OCI-LY3 (cell line): Measurements from ENCODE around the gene COL20A1.
A peak's percentile ranks its signal among the peaks of the same experiment; 100 is the strongest.

Experiments used
- H2AFZ ChIP-seq: fragments of 200-600, 300-600 bp; shearing (Covaris generic); 2 replicates; pipeline ENCODE4 v1.6.0; 2014; ENCODE audit warnings: antibody characterized with exemption, low read depth, low read length
- H3K27ac ChIP-seq: fragments of 200-600, 300-600 bp; sonication (generic); 2 replicates; pipeline ENCODE4 v1.5.1; 2014; ENCODE audit warnings: mild to moderate bottlenecking, low read length, moderate library complexity, mixed read lengths
- H3K27me3 ChIP-seq: fragments of 200-600, 300-600 bp; sonication (generic); 2 replicates; pipeline ENCODE4 v1.6.1; 2014; ENCODE audit warnings: low read depth, low read length, mixed read lengths
- H3K36me3 ChIP-seq: fragments of 200-600, 300-600 bp; sonication (generic); replicated peaks from 2 replicates; pipeline ENCODE3; 2014; ENCODE audit warnings: low read depth, low read length, mixed read lengths
- H3K4me1 ChIP-seq: fragments of 300-600, 200-600 bp; sonication (generic); 2 replicates; pipeline ENCODE4 v1.6.1; 2014; ENCODE audit warnings: low read length, mixed read lengths
- H3K4me2 ChIP-seq: fragments of 200-600, 300-600 bp; sonication (generic); 2 replicates; pipeline ENCODE4 v1.6.1; 2014; ENCODE audit warnings: low read length, mixed read lengths
- H3K4me3 ChIP-seq: fragments of 300-600, 200-600 bp; sonication (generic); 2 replicates; pipeline ENCODE4 v1.5.1; 2014; ENCODE audit warnings: antibody characterized with exemption, mild to moderate bottlenecking, low read length, moderate library complexity
- H3K79me2 ChIP-seq: fragments of 300-600, 200-600 bp; shearing (Covaris generic); 2 replicates; pipeline ENCODE4 v1.6.1; 2014; ENCODE audit warnings: mild to moderate bottlenecking, low read length, mixed read lengths
- H3K9ac ChIP-seq: fragments of 300-600, 200-600 bp; shearing (Covaris generic); 2 replicates; pipeline ENCODE4 v1.6.0; 2014; ENCODE audit warnings: mild to moderate bottlenecking, low read length, moderate library complexity
- H3K9me3 ChIP-seq: fragments of 200-600, 300-600 bp; shearing (Covaris generic); 2 replicates; pipeline ENCODE4 v1.6.1; 2014; ENCODE audit warnings: low read length, mixed read lengths; ENCODE audit not compliant: insufficient read depth
- H4K20me1 ChIP-seq: fragments of 200-600, 300-600 bp; sonication (generic); 2 replicates; pipeline ENCODE4 v1.6.1; 2016; ENCODE audit warnings: low read length, mixed read lengths; ENCODE audit not compliant: insufficient read depth
- CTCF ChIP-seq: fragments of 200-600, 300-600 bp; sonication (generic); IDR thresholded peaks from 2 replicates; pipeline ENCODE4 v1.5.1; 2014; ENCODE audit warnings: antibody characterized with exemption, low read length, low read depth
- EZH2phosphoT487 ChIP-seq: fragments of 200-600 bp; shearing (Covaris generic); IDR thresholded peaks from 2 replicates; pipeline ENCODE4 v1.6.1; 2018; ENCODE audit warnings: antibody characterized with exemption, mixed run types, low read depth

The COL20A1 gene

DNA sequence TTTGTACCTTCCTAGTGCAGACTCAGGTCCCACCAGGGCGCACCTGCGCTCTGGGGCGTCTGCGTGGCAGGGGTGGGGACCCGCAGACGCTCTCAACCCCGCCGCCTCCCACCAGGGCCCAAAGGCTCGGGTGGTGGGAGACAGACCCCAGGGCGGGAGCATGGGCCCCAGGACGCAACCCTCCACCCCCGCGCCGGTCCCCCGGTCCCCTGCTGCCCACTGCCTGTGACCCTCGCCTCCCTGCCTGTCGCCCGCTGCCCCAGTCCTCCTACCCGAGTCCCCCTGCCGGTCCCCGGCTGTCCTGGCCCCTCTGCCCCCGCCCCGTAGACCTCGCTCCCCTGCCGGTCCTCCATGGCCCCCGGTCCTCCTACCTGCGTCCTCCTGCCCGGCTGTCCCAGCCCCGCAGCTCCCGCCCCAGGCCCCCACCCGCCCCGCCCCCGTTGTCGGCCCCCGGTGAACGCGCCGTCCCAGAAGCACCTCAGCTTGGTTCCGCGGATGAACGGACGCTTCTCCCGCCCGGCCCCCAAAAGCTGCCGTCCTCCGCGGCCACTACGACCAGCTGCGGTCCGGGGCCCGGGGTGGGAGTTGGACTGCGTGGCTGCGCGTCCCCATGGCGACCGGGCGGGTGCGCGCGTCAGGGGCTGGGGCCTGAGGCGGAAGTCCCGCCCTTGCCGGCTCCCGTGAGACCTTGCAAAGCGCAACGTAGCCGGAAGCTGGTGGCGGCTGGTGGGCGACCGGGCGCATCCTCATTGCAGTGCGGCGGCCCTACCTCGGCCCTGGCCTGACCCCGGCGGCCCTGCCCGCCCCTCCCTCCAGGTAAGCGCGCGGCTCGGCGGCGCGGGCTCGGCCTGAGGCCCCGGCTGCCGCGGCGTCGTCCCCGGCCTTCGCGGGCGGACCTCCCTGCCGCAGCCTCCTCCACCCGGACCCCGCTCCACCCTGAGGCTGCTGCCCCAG is 20.6 kb upstream of the COL20A1 start, which contains the start of gene ARFGAP1:
Gene ARFGAP1, plus strand, starts transcription at position 709 of the 954 bp plus-strand sequence. CDS start 2,768 bp downstream, outside the sequence.
- Histone ChIP-seq H3K27ac (peak within 1 kb of the TSS; percentile 22), H3K4me1 (peaks cover 14% of the 10 kb centered on the region), H3K9ac (peak within 1 kb of the TSS; percentile 92), H3K79me2 (peaks cover 47% of the 10 kb centered on the region), H3K9me3 (no peaks in the 10 kb centered on the region), H4K20me1 (peaks cover 30% of the 10 kb centered on the region), H3K4me3 (peak within 1 kb of the TSS; percentile 97), H2AFZ (no peak within 1 kb of the TSS), H3K36me3 (peaks cover 16% of the 10 kb centered on the region), H3K27me3 (no peaks in the 10 kb centered on the region), H3K4me2 (peak within 1 kb of the TSS; percentile 95)
- TF ChIP-seq EZH2phosphoT487 (no peak), CTCF (no peak)

- no peak for TF ChIP-seq EZH2phosphoT487
- no peak for TF ChIP-seq CTCF
- Histone ChIP-seq H3K4me3 (peak overlapping the region; percentile 97), H3K36me3 (peaks cover 18% of the 10 kb centered on the region), H3K9me3 (no peaks in the 10 kb centered on the region), H3K4me2 (peak overlapping the region; percentile 95), H3K9ac (peak overlapping the region; percentile 92), H4K20me1 (peaks cover 30% of the 10 kb centered on the region), H3K79me2 (peaks cover 51% of the 10 kb centered on the region), H3K4me1 (peaks cover 14% of the 10 kb centered on the region), H3K27me3 (no peaks in the 10 kb centered on the region), H2AFZ (no peak overlapping the region), H3K27ac (peak overlapping the region; percentile 22)
These were observed 19.9 kb upstream of the COL20A1 start for GRCh38 chr20:63273059-63273579.

- H4K20me1 ChIP-seq, result peaks cover 30% of the 10 kb centered on the region
- H3K4me1 ChIP-seq, result peaks cover 14% of the 10 kb centered on the region
- peaks cover 22% of the 10 kb centered on the region for H3K36me3 ChIP-seq
- H3K27ac ChIP-seq, result peak overlapping the region; percentile 22
- H3K9ac ChIP-seq, result peak overlapping the region; percentile 92
- H3K4me3 ChIP-seq, result peak overlapping the region; percentile 97
- no peak overlapping the region for H2AFZ ChIP-seq
- H3K4me2 ChIP-seq, result peak overlapping the region; percentile 95
- peaks cover 51% of the 10 kb centered on the region for H3K79me2 ChIP-seq
- no peaks in the 10 kb centered on the region for H3K9me3 ChIP-seq
- H3K27me3 ChIP-seq, result no peaks in the 10 kb centered on the region
- TF ChIP-seq CTCF, result no peak
- no peak for TF ChIP-seq EZH2phosphoT487
These were observed 19.2 kb upstream of the COL20A1 start for GRCh38 chr20:63273635-63274380.
